Activated naive CD8-positive, alpha-beta T cell treated with anti-CD3 and anti-CD28 coated beads for 36 hours (primary cell): Measurements from ENCODE around the gene ZDHHC24. TPM values are rescaled to one million over a fixed set of nuclear protein-coding genes. Genes with fewer than 3 reads are reported as not detected.

Experiments
- DNase-seq: peaks from one replicate; pipeline ENCODE4 v3.0.0; 2021
- H3K27ac Mint-ChIP-seq: one replicate; pipeline ENCODE4 v1.8.0; 2022; ENCODE audit warnings: mild to moderate bottlenecking, moderate library complexity, mixed read lengths
- H3K27me3 Mint-ChIP-seq: one replicate; pipeline ENCODE4 v1.8.0; 2022; ENCODE audit warnings: mild to moderate bottlenecking, mixed read lengths
- H3K36me3 Mint-ChIP-seq: one replicate; pipeline ENCODE4 v1.8.0; 2021; ENCODE audit warnings: mild to moderate bottlenecking, mixed read lengths
- H3K4me1 Mint-ChIP-seq: one replicate; pipeline ENCODE4 v1.8.0; 2021; ENCODE audit warnings: mixed read lengths
- H3K4me3 Mint-ChIP-seq: one replicate; pipeline ENCODE4 v1.8.0; 2022; ENCODE audit warnings: mild to moderate bottlenecking, moderate library complexity, mixed read lengths
- H3K9me3 Mint-ChIP-seq: one replicate; pipeline ENCODE4 v1.8.0; 2022; ENCODE audit warnings: mixed read lengths
- total RNA-seq, 2 experiments: library from RNA; stranded (reverse); gene quantifications; one replicate each; pipeline ENCODE4 v1.2.3, GENCODE V29; 2021

The ZDHHC24 gene
- total RNA-seq, 2 experiments from 2014 or later: 9.6 to 10.3 TPM

DNA sequence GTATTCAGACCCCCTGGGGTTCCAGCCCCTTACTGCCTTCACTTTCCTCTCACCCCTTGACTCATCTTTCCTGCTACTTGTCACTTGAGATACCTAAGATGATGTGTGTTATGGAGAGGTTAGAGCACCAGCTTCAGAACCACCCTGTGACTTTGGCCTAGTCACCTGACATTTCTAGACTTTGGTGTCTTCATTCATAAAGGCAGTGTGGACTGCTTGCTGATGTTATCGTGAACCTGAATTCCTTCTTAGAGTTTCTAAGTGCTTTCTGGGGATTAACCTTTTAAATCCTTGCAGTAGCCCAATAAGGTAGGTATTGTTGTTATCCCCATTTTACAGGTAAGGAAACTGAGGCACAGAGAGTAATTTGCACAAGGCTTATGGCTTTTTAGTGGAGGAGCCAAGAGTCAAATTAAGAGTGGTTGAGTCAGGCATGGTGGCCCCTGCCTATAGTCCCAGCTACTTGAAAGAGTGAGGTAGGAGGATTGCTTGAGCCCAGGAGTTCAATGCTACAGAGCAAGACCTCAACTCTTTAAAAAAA, 40.5 kb downstream of the ZDHHC24 start:
- Mint-ChIP-seq H3K27me3 (no peaks in the 10 kb centered on the region), H3K27ac (no peak overlapping the region), H3K4me1 (no peaks in the 10 kb centered on the region), H3K36me3 (peaks cover 7% of the 10 kb centered on the region), H3K4me3 (no peak overlapping the region), H3K9me3 (no peaks in the 10 kb centered on the region)
- no peak for DNase-seq

DNA sequence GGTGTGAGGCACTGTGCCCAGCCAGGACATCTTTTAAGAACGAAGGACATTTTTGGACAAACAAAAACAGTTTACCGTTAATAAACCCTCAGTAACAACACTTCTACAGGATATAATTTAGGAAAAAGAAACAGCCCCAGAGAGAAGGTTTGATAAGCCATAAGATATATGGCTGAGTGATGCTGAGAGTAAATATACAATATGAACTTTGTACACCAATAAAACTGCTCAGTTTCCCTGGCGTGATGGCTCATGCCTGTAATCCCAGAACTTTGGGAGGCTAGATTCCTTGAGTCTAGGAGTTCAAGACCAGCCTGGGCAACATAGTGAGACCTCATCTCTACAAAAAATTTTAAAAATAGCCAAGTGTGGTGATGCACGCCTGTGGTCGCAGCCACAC, 47.3 kb downstream of the ZDHHC24 start:
- Mint-ChIP-seq H3K27me3 (no peaks in the 10 kb centered on the region), H3K9me3 (no peaks in the 10 kb centered on the region), H3K4me1 (no peaks in the 10 kb centered on the region), H3K4me3 (no peak overlapping the region), H3K27ac (no peak overlapping the region), H3K36me3 (peaks cover 16% of the 10 kb centered on the region)
- no peak for DNase-seq

DNA sequence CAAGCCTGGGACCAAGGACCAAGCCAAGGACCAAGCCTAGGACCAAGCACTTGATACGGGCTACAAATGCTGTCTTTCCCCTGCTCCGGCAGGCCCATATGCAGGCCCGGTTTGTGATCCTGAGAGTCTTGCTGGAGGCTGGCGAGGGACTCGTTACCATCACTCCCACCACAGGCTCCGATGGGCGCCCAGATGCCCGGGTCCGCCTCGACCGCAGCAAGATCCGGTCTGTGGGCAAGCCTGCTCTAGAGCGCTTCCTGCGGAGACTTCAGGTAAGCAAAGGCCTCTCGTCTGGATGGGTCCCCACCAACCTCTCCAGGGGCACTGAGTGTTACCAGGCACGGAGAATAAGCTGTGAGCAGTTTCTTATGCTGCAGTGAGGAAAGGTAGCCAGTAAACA, 48.6 kb downstream of the ZDHHC24 start:
- H3K36me3 Mint-ChIP-seq: peaks cover 19% of the 10 kb centered on the region
- H3K9me3 Mint-ChIP-seq: no peaks in the 10 kb centered on the region
- no peaks in the 10 kb centered on the region for H3K27me3 Mint-ChIP-seq
- no peak for DNase-seq
- no peak overlapping the region for H3K4me3 Mint-ChIP-seq
- H3K27ac Mint-ChIP-seq: no peak overlapping the region
- no peaks in the 10 kb centered on the region for H3K4me1 Mint-ChIP-seq

GRCh38 chr11:66495401-66495854, 50.4 kb downstream of the ZDHHC24 start:
- no peak overlapping the region for H3K4me3 Mint-ChIP-seq
- peaks cover 14% of the 10 kb centered on the region for H3K36me3 Mint-ChIP-seq
- no peak for DNase-seq
- H3K27me3 Mint-ChIP-seq: no peaks in the 10 kb centered on the region
- H3K27ac Mint-ChIP-seq: no peak overlapping the region
- H3K4me1 Mint-ChIP-seq: no peaks in the 10 kb centered on the region
- H3K9me3 Mint-ChIP-seq: no peaks in the 10 kb centered on the region

- H3K27me3 Mint-ChIP-seq: no peaks in the 10 kb centered on the region
- no peaks in the 10 kb centered on the region for H3K4me1 Mint-ChIP-seq
- H3K9me3 Mint-ChIP-seq: no peaks in the 10 kb centered on the region
- H3K4me3 Mint-ChIP-seq: no peak overlapping the region
- DNase-seq: no peak
- H3K27ac Mint-ChIP-seq: no peak overlapping the region
- H3K36me3 Mint-ChIP-seq: peaks cover 14% of the 10 kb centered on the region
Measured at GRCh38 chr11:66494935-66495334, 50.9 kb downstream of the ZDHHC24 start.

DNA sequence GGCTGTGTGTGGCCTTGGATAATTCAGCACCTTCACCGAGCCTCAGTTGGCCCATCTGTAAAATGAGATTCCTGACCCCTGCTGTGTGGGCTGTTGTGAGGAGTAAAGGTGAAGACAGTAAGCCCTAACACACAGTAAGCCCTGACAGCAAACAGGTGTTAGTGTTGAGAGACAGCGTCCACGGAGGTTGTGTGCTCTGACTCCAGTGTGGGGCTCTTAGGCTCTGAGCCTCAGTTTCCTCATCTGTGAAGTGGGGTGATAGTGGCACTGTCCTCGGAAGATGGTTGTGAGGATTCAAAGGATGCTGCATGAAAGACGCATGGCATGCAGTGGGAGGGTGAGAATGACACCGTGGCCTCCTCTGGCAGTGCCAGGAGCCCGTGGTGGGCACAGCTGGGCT, 51.4 kb downstream of the ZDHHC24 start:
- H3K36me3 Mint-ChIP-seq: peaks cover 14% of the 10 kb centered on the region

DNA sequence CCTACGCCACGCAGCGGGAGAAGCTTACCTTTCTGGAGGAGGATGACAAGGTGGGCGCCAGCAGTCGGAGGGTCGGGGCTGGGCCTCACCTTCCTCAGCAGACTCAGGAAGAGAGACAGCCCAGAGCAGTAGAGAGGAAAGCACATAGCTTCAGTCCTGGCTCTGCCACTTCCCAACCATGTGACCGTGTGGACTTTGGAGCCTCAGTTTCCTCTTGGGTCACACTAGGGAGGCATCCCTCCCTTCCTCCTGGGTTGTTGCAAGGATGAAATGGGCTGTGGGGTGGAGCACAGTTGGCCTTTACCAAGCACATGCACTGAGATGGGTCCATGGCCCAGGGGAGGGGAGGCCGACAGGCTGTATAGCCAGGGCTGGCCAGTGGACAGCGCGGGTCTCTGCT, 52.7 kb downstream of the ZDHHC24 start:
- peaks cover 13% of the 10 kb centered on the region for H3K36me3 Mint-ChIP-seq
- no peak overlapping the region for H3K4me3 Mint-ChIP-seq
- no peaks in the 10 kb centered on the region for H3K9me3 Mint-ChIP-seq
- DNase-seq: no peak
- no peaks in the 10 kb centered on the region for H3K27me3 Mint-ChIP-seq
- H3K27ac Mint-ChIP-seq: no peak overlapping the region
- no peaks in the 10 kb centered on the region for H3K4me1 Mint-ChIP-seq

More for the DNA sequence above, 51.4 kb downstream of the ZDHHC24 start:
- DNase-seq: no peak
- Mint-ChIP-seq H3K27me3 (no peaks in the 10 kb centered on the region), H3K4me1 (no peaks in the 10 kb centered on the region), H3K9me3 (no peaks in the 10 kb centered on the region), H3K4me3 (no peak overlapping the region), H3K27ac (no peak overlapping the region)

- DNase-seq: no peak
- H3K27me3 Mint-ChIP-seq: no peaks in the 10 kb centered on the region
- H3K36me3 Mint-ChIP-seq: peaks cover 13% of the 10 kb centered on the region
- no peaks in the 10 kb centered on the region for H3K9me3 Mint-ChIP-seq
- H3K27ac Mint-ChIP-seq: no peak overlapping the region
- no peaks in the 10 kb centered on the region for H3K4me1 Mint-ChIP-seq
- H3K4me3 Mint-ChIP-seq: no peak overlapping the region
Measured at GRCh38 chr11:66492161-66492865, 53.5 kb downstream of the ZDHHC24 start.

DNA sequence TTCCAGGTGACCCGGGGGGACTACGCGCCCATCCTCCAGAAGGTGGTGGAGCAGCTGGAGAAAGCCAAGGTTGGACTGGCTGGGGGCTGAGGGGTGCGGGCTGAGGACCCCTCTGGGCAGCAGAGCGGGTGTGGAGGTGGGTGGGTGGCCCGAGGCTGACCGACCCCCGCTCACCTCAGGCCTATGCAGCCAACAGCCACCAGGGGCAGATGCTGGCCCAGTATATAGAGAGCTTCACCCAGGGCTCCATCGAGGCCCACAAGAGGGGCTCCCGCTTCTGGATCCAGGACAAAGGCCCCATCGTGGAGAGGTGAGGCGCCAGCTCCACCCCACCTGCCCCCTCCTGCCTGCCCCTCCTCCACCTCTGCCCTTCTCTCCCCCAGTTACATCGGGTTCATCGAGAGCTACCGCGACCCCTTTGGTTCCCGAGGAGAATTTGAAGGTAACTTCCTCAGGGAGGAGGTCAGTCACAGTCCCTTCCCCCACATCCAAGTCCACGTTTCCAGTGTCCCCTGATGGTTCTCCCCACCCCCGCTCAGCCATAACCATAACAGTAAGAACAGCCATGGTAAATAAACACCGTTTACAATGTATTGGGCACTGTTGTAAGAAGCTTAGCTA, 54.4 kb downstream of the ZDHHC24 start:
- H3K27me3 Mint-ChIP-seq: no peaks in the 10 kb centered on the region
- H3K27ac Mint-ChIP-seq: no peak overlapping the region
- peaks cover 7% of the 10 kb centered on the region for H3K36me3 Mint-ChIP-seq
- no peak for DNase-seq
- no peaks in the 10 kb centered on the region for H3K9me3 Mint-ChIP-seq
- H3K4me1 Mint-ChIP-seq: no peaks in the 10 kb centered on the region
- no peak overlapping the region for H3K4me3 Mint-ChIP-seq

- no peaks in the 10 kb centered on the region for H3K27me3 Mint-ChIP-seq
- H3K36me3 Mint-ChIP-seq: peaks cover 7% of the 10 kb centered on the region
- no peaks in the 10 kb centered on the region for H3K9me3 Mint-ChIP-seq
- peaks cover 2% of the 10 kb centered on the region for H3K4me1 Mint-ChIP-seq
- H3K27ac Mint-ChIP-seq: no peak overlapping the region
- no peak overlapping the region for H3K4me3 Mint-ChIP-seq
- no peak for DNase-seq
Measured at GRCh38 chr11:66489636-66490035, 56.2 kb downstream of the ZDHHC24 start.

GRCh38 chr11:66488957-66489356, 56.9 kb downstream of the ZDHHC24 start:
- Mint-ChIP-seq H3K4me1 (peaks cover 3% of the 10 kb centered on the region), H3K4me3 (no peak overlapping the region), H3K9me3 (no peaks in the 10 kb centered on the region), H3K27ac (no peak overlapping the region), H3K36me3 (peaks cover 10% of the 10 kb centered on the region), H3K27me3 (no peaks in the 10 kb centered on the region)
- no peak for DNase-seq

DNA sequence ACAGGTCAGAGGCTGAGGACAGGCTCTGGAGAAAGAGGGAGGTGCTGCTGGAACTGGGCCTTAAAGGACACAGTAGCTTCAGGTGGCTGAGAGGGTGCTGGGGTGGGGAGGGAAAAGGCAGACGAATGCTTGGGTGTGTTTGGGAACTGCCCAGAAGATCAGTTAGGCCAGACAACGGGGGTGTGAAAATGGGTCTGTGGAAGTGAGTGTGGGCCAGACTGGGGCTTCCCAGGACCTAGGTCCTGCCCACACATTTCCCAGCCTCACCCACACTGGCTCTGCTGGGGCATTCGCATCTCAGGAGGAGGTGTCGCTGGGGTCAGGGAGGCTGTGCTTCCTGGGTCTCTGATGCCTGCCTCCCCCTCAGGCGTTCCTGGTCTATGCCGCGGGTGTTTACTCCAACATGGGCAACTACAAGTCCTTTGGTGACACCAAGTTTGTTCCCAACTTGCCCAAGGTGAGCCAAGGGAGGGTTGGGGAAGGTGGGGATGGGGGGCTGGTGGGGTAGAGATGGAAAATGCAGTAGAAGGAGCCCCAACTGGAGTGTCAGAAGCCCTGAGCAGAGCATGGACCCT, 61.0 kb downstream of the ZDHHC24 start:
- Mint-ChIP-seq H3K4me1 (peaks cover 16% of the 10 kb centered on the region), H3K36me3 (peaks cover 15% of the 10 kb centered on the region), H3K27me3 (no peaks in the 10 kb centered on the region), H3K9me3 (no peaks in the 10 kb centered on the region), H3K4me3 (no peak overlapping the region), H3K27ac (no peak overlapping the region)
- no peak for DNase-seq

- Mint-ChIP-seq H3K9me3 (no peaks in the 10 kb centered on the region), H3K4me3 (peak within 1 kb of the TSS; percentile 93), H3K4me1 (peaks cover 29% of the 10 kb centered on the region), H3K36me3 (peaks cover 13% of the 10 kb centered on the region), H3K27me3 (no peaks in the 10 kb centered on the region), H3K27ac (peak within 1 kb of the TSS; percentile 88)
- peak; percentile 99 for DNase-seq
Measured at GRCh38 chr11:66480117-66480938, 65.5 kb downstream of the ZDHHC24 start, which contains the start of gene DPP3. TSS of gene DPP3 (plus strand) at chr11:66480434. CDS start at chr11:66482201, 1,767 bp downstream.

- Mint-ChIP-seq H3K4me1 (peaks cover 26% of the 10 kb centered on the region), H3K27me3 (no peaks in the 10 kb centered on the region), H3K4me3 (peak overlapping the region; percentile 93), H3K27ac (peak overlapping the region; percentile 88), H3K36me3 (peaks cover 13% of the 10 kb centered on the region), H3K9me3 (no peaks in the 10 kb centered on the region)
- DNase-seq: peak; percentile 20
Measured at GRCh38 chr11:66479394-66480116, 66.3 kb downstream of the ZDHHC24 start.
